Fibroblast of lung (primary cell): ENCODE data around the gene VRK1.

ENCODE experiments used
- EZH2 ChIP-seq: IDR thresholded peaks from 2 replicates; pipeline ENCODE4 v1.5.1; 2012; ENCODE audit warnings: low read length, control low read depth, mild to moderate bottlenecking; ENCODE audit errors: missing control alignments
- TF ChIP-seq, protein P1 (sequence below), 2 donors: IDR thresholded peaks in 1 of 2; conservative IDR thresholded peaks in 1 of 2; 1 replicate in 1 of 2; 2 replicates in 1 of 2; pipeline ENCODE4 v1.5.1; 2011 to 2012; ENCODE audit warnings: low read length in 2 of 2, control low read depth in 1 of 2, inconsistent platforms in 1 of 2, low read depth in 1 of 2, mild to moderate bottlenecking in 1 of 2

GRCh38 chr14:96783915-96784224 is 13.3 kb upstream of the VRK1 start:
- TF ChIP-seq, protein P1, sequence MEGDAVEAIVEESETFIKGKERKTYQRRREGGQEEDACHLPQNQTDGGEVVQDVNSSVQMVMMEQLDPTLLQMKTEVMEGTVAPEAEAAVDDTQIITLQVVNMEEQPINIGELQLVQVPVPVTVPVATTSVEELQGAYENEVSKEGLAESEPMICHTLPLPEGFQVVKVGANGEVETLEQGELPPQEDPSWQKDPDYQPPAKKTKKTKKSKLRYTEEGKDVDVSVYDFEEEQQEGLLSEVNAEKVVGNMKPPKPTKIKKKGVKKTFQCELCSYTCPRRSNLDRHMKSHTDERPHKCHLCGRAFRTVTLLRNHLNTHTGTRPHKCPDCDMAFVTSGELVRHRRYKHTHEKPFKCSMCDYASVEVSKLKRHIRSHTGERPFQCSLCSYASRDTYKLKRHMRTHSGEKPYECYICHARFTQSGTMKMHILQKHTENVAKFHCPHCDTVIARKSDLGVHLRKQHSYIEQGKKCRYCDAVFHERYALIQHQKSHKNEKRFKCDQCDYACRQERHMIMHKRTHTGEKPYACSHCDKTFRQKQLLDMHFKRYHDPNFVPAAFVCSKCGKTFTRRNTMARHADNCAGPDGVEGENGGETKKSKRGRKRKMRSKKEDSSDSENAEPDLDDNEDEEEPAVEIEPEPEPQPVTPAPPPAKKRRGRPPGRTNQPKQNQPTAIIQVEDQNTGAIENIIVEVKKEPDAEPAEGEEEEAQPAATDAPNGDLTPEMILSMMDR (conservative IDR thresholded peaks at IDR 0.05 in 1 of 2, IDR thresholded peaks at IDR 0.05 in 1 of 2; ENCODE audit: low read depth in 1 of 2, low read length in 2 of 2), result no peak
- no peak for TF ChIP-seq EZH2
